Fibroblast of mammary gland (primary cell): ENCODE measurements around the gene AP3S2.

Experiments
- DNase-seq: peaks from one replicate; pipeline ENCODE4 v3.0.0-alpha.2; 2010; ENCODE audit warnings: low read depth
- H3K4me3 ChIP-seq: 2 replicates; pipeline ENCODE4 v1.5.1; 2011; ENCODE audit warnings: low read depth, mild to moderate bottlenecking, low read length, moderate library complexity; ENCODE audit not compliant: control insufficient read depth
- TF ChIP-seq, protein P1 (sequence below): conservative IDR thresholded peaks from 2 replicates; pipeline ENCODE4 v1.5.1; 2011; ENCODE audit warnings: low read depth, low read length, inconsistent platforms; ENCODE audit not compliant: control insufficient read depth, insufficient read depth

The AP3S2 gene

GRCh38 chr15:89799918-89800498 lies 93.8 kb downstream of the AP3S2 start:
- no peak for DNase-seq
- H3K4me3 ChIP-seq: no peak overlapping the region

GRCh38 chr15:89799011-89799911 lies 94.5 kb downstream of the AP3S2 start:
- DNase-seq: no peak
- TF ChIP-seq, protein P1, sequence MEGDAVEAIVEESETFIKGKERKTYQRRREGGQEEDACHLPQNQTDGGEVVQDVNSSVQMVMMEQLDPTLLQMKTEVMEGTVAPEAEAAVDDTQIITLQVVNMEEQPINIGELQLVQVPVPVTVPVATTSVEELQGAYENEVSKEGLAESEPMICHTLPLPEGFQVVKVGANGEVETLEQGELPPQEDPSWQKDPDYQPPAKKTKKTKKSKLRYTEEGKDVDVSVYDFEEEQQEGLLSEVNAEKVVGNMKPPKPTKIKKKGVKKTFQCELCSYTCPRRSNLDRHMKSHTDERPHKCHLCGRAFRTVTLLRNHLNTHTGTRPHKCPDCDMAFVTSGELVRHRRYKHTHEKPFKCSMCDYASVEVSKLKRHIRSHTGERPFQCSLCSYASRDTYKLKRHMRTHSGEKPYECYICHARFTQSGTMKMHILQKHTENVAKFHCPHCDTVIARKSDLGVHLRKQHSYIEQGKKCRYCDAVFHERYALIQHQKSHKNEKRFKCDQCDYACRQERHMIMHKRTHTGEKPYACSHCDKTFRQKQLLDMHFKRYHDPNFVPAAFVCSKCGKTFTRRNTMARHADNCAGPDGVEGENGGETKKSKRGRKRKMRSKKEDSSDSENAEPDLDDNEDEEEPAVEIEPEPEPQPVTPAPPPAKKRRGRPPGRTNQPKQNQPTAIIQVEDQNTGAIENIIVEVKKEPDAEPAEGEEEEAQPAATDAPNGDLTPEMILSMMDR: no peak
- H3K4me3 ChIP-seq: no peak overlapping the region

More at GRCh38 chr15:89799918-89800498, 93.8 kb downstream of the AP3S2 start:
- TF ChIP-seq, protein P1: no peak

DNA sequence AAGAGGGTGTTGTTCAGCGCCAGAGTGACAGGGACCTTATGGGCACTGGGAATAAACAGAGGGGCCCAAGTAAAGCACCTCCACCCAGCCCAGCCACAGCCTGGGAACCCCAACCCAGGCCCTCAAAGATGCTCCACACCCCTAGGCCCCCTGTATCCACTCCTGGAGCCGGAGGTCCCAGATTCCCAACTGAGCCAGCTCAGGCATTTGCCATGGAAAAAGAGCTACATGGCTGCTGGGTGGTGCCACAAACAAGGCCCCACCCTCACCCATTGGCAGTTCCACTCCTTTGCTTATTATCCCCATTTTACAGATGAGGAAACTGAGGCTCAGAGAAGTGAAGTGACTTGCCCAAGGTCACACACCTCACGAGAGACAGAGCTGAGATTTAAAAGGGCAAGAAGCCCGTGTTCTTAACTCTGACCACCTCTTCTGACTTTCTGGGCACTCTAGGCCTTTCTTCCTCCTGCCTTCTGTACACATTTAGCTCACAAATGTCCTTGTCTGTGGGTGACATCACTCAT lies 96.1 kb downstream of the AP3S2 start:
- DNase-seq: no peak
- TF ChIP-seq, protein P1: no peak
- no peak overlapping the region for H3K4me3 ChIP-seq

DNA sequence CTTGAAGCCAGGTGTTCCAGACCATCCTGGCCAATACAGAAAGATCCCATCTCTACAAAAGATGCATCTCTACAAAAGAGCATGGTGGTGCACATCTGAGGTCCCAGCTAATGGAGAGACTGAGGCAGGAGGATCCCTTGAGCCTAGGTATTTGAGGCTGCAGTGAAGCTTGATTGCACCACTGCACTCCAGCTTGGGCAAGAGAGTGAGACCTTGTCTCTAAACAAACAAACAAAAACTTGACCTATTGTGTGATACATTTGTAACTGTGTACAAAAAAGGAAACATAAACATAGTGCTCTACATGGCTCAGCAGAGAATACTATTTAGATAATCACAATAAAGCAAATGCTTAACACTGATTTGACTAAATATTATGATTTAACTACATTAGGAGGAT lies 97.8 kb downstream of the AP3S2 start:
- no peak for DNase-seq
- H3K4me3 ChIP-seq: no peak overlapping the region
- TF ChIP-seq, protein P1: no peak

- peak; percentile 62 for DNase-seq
- TF ChIP-seq, protein P1: no peak
- H3K4me3 ChIP-seq: no peak overlapping the region
Observed at GRCh38 chr15:89794627-89795241, 99.1 kb downstream of the AP3S2 start.

DNA sequence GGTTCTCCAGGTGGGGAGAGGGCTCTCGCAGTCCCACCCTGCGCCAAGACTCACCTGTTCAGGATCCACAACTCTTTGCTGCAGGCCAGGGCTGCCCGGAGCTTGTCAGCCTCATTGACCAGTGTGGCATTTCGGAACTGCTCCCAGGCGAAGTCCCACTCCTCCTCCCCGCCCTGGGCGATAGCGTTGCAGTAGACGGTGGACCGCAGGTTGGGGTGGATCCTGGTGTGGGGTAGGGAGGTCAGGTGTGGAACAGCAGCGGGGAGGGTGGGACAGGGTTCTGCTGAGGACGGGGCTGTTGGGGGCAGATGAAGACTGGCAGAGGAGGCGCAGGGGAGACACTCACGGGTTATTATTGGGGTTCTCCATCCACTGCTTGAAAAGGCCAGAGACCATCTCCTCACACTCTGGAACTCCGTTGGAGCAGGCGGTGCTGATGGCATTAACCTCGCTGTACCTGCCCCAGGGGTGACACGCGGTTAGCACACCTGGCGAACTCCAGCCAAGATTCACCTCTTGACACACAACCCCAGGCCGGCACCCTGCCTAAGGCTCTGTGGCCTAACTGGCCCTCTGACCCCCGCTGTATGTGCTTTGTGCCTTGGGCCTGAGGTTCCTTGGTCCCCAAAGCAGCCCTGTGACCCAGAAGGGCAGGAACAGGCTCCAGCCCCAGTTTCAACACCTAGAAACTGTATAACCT lies 101.5 kb downstream of the AP3S2 start:
- TF ChIP-seq, protein P1: no peak
- no peak overlapping the region for H3K4me3 ChIP-seq
- DNase-seq: no peak
